KOPT-K1 (cell line): Measurements from ENCODE around the gene DISP2.

ENCODE experiments used
- H3K27ac ChIP-seq: fragments of 200-600 bp; sonication (generic); 2 replicates; pipeline ENCODE4 v1.5.1; 2016; ENCODE audit warnings: antibody characterized with exemption, mild to moderate bottlenecking, low read depth, low read length; ENCODE audit not compliant: poor library complexity, severe bottlenecking
- H3K36me3 ChIP-seq: fragments of 200-600 bp; sonication (generic); 2 replicates; pipeline ENCODE4 v1.5.1; 2017; ENCODE audit warnings: antibody characterized with exemption, mild to moderate bottlenecking, low read length, moderate library complexity; ENCODE audit not compliant: insufficient read depth
- H3K9me3 ChIP-seq: fragments of 200-600 bp; sonication (generic); 2 replicates; pipeline ENCODE4 v1.5.1; 2017; ENCODE audit warnings: antibody characterized with exemption, low read length, mild to moderate bottlenecking; ENCODE audit not compliant: insufficient read depth, poor library complexity, severe bottlenecking

DISP2 gene

DNA sequence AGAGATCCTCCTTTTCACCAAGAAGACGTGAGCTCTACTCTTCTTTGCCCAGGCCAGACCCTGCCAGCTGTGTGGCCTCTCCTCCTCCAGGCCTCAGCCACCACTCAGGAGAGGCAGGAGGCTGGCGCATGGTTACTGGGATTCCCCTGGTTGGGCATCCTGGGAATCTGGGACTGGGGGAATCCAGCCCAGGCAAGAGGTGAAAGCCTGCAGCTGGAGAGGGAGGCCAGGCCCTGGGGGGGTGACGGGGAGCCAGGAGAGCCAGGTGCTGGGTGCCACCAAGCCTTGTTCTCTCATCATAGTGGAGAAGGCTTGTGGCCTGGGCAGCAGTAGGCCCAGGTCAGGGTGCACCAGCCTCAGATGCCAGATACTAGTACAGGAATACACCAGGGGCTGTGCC is 23.5 kb upstream of the DISP2 start:
- Histone ChIP-seq H3K27ac (peak overlapping the region; percentile 35), H3K9me3 (no peaks in the 10 kb centered on the region), H3K36me3 (no peaks in the 10 kb centered on the region)

DNA sequence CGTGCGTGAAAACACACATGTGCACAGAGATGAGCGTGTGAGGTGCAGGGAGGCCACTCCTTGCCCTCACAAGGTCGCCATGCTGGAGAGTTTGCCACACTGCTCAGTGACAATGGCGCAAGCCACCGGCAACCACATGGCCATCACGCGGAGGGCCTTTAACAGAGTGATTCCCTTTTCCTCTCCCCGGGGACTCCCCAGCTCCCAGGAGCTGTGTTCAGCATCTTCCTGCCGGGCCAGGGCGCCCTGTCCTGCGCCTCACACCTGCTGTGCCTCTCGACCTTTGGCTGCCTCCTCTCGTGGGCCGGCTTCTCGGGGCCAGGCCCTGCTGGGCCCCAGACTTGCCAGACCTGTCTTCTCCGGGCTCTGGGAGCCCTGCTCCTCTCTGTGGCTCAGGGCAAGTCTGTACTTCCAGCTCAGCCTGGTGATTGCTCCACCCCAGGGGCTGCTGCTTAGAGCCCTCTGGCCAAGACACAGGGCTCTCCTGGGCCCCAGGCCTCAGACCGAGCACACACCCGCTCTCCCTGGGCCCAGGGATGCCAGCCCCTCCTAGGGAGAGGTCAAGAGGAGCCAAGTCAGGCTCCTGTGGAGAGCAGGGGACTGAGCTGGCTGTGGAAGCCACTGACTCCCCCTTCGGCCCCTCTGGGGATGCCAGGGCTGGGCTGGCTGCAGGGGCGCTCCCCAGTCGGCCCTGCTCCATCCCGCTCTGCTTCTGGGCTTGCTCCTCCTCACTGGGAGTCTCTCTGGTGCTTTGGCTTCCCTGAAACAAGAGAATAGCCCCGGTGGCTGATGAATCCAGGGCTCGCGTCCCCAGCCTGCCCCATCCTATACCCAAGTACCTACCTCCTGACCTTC is 22.9 kb upstream of the DISP2 start:
- H3K27ac ChIP-seq = peak overlapping the region; percentile 35
- no peaks in the 10 kb centered on the region for H3K36me3 ChIP-seq
- H3K9me3 ChIP-seq = no peaks in the 10 kb centered on the region

DNA sequence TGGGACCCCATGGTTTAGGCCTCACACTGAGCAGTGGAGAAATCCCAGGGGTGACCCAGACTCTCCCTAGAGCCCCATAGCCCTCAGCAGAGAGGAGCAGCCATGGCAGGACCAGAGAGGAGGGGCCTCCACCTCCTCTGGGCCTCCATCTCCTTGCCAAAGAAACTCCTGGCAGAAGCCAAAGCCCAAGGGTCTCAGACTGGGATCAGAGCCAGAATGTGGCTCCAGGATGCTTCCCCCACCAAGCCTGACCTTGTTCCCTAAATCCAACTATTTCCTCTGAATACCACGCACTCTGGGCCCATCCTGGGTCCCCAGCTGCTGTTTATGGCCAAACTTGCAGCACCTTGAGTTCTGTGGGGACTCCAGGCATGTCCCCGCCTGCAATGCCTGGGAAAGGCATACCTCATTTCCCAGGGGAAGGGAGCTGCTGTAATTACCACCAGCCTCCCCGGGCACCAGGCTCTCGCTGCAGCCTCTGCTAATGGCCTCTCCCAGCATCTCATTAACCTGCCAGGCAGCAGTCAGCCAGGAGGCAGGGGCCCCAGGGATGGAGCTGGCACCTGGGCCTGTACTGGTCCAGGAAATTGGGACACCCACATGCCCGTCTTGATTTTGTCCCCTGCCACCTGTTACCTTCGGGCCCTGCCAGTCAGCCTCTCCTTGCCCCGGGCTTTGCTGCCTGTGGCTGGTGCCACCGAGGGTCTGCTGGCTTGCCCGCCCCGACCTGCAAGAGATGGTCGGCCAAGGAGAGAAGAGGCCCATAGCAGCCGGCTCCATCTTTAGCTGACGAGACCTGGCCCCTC is 21.9 kb upstream of the DISP2 start:
- Histone ChIP-seq H3K36me3 (no peaks in the 10 kb centered on the region), H3K27ac (no peak overlapping the region), H3K9me3 (no peaks in the 10 kb centered on the region)

DNA sequence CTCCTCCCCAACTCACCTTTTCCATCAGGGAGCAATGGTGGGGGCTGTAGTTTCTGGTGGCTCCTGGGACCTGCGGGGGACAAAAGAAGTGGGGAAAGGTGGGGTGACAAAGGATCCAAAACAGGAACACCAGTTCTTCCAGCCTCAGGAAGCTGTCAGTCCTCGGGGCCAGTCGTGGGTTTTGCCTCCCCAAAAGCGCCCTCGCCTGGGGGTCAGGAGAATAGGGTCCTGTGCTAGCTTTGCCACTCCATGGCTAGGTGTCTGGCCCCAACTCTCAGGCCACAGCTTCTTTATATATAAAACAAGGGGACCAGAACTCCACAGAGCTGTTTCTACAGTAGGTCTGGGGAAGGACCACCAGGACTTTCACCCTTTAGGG is 21.3 kb upstream of the DISP2 start:
- H3K9me3 ChIP-seq = no peaks in the 10 kb centered on the region
- H3K27ac ChIP-seq = no peak overlapping the region
- H3K36me3 ChIP-seq = no peaks in the 10 kb centered on the region

DNA sequence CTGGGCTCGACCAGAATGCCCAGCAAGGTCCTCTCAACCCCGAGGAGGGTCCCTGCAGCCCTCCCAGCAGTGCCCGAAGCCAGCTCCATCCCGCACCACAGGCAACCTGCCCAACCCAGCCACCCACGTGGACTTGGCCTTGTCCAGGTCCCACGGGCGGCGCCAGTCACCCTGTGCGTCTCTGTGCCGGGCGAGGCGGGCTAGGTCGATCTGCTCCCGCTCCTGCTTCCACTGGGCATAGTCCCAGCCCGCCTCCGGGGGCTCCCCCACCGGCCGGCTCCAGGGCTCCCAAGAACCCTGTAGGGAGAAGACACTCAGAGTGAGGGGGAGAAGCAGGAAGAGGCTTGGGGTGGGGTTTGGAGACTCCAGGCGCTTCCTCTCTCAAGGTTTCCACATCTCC is 20.4 kb upstream of the DISP2 start:
- H3K27ac ChIP-seq = no peak overlapping the region
- no peaks in the 10 kb centered on the region for H3K9me3 ChIP-seq
- no peaks in the 10 kb centered on the region for H3K36me3 ChIP-seq

DNA sequence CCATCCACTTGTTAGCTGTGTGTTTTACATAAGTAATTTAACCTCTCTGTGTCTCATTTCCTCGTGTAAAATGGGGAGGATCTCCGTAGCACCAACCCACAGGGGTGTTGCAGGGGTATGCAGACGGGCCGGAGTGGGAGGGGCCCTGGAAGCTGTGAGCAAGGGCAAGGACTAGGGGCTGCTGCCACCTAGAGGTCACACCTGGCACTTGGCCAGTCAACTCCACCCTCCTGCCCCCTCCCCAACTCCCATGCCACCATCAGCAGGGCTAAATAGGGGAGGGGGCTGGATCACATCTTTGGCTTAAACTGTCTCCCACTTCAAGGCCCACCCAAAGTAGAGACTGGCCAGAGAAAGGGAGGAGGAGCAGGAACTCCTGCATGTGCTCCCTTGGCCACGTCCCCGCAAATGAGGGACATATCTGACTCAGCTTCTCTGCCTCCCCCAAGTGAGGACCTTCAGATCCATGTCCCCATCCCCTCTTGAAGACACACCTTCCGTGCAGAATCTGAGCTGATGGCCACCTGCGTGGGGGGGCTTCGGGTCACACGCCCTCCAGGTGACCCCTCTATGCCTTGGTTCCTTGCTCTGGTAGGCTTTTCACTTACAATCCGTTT is 19.9 kb upstream of the DISP2 start:
- Histone ChIP-seq H3K36me3 (no peaks in the 10 kb centered on the region), H3K9me3 (no peaks in the 10 kb centered on the region), H3K27ac (no peak overlapping the region)

DNA sequence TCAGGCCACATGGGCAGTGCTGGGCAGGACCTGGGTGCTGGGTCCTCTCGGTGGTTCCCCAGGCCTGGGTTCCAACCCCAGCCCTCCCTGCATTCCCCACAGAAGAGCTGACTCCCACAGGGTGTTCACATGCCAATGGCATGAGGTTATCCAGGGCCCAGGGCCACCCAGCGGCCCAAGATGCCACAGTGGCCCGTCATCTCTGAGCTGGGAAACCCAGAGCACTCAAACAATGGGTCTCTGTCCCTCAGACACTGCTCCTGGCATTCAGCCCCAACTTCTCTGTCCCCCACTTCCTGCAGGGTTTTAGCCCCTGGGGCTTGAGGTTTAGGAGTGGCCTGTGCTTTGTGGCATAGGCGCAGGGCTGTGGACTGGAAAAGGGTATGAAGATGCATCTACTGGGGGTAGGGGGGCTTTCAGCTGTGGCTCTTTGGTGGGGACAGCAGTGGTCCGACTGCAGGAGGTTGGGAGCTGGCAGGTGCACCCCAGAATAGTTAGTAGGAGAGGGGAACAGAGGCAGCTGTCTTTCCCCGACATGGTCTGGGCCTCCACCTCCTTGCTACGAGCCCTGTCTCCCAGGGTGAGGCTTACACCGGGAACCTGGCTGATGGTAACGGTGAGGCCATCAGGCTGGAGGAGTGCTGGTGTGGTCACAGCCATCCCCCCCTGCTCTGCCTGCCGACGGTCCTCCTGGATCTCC is 18.9 kb upstream of the DISP2 start:
- Histone ChIP-seq H3K27ac (no peak overlapping the region), H3K9me3 (no peaks in the 10 kb centered on the region), H3K36me3 (no peaks in the 10 kb centered on the region)

DNA sequence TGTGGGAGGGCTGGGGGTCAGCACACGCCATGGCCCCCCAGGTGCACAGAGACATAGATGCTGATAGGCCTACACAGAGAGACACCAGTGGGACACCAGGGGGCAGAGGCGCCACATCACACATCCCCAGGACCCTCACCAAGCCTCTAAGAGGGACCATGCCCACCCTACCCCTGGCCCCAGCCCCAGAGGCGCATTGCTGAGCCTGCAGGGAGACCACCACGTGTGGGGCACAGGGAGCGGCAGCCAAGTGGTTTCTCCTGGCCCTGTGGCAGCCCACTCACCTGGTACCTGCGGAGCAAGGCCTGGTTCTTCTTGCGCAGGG is 18.4 kb upstream of the DISP2 start:
- no peaks in the 10 kb centered on the region for H3K9me3 ChIP-seq
- no peak overlapping the region for H3K27ac ChIP-seq
- H3K36me3 ChIP-seq = no peaks in the 10 kb centered on the region

DNA sequence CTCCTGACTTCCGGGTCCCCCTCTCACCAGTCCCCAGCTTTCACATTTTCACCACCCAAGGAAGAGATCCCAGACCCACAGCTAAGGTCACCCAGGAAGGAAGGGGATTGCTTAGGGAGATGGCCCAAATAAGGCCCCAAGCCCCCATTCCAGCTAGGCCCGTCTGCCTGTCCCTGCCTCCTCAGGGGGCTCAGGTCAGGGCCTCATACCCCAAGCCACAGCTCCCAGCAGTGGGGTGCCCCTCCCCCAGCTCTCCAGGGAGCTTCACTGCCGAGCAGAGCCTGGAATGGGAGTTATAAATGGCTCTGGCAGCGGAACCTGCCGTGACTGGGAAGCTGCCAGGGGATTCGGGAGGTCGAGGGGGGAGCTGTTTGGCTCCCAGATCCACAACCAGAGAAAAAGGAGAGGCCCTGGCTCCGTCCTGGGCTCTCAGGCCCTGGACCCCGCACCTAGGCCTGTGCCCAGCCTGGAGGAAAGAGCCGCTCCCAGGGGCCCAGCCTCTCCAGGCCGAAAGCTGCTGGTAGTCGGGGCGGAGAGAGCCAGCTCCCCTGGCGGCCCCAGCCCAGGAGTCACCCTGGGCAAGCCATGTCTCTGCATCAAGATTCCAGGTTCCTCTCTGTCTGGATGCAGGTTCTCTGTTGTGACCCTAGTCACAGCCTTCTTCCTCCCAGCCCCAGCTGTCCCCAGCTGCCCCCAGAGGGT is 17.8 kb upstream of the DISP2 start:
- Histone ChIP-seq H3K27ac (no peak overlapping the region), H3K36me3 (no peaks in the 10 kb centered on the region), H3K9me3 (no peaks in the 10 kb centered on the region)

DNA sequence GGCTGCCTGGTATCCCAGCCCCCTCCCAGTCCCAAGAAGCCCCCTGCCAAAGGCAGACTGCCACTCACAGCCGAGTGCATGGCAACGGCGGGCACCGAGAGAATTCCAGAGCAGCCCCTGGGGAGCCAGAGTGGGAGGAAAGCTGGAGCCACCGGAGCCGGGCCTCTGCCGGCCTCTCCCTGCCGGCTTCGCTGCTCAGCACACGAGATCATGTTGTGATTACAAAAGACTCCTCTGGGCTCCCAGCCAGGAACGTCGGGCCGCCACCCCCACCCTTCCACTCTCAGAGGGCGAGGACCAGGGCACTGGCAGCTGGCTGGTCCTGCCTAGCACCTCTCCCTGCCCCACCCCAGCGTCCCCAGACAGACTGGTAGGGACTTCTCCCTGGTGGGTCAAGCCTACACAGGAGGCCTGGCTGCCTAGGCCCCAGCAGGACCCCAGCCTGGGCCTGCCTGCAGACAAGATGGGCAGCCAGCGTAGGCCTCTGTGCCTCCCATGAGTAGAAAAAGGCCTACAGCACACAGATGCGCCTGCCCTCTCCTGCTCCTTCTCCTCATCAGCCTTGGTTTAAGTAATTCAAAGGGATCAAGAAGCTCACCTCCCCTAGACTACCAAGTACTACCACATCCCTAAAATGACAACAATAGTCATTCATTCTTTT is 17.1 kb upstream of the DISP2 start, which contains the start of gene CCDC9B:
TSS of gene CCDC9B (minus strand) at position 200 of the 661 bp plus-strand sequence. CDS start at position 80, 120 bp downstream.
- no peaks in the 10 kb centered on the region for H3K9me3 ChIP-seq
- H3K27ac ChIP-seq = no peak within 1 kb of the TSS
- no peaks in the 10 kb centered on the region for H3K36me3 ChIP-seq

DNA sequence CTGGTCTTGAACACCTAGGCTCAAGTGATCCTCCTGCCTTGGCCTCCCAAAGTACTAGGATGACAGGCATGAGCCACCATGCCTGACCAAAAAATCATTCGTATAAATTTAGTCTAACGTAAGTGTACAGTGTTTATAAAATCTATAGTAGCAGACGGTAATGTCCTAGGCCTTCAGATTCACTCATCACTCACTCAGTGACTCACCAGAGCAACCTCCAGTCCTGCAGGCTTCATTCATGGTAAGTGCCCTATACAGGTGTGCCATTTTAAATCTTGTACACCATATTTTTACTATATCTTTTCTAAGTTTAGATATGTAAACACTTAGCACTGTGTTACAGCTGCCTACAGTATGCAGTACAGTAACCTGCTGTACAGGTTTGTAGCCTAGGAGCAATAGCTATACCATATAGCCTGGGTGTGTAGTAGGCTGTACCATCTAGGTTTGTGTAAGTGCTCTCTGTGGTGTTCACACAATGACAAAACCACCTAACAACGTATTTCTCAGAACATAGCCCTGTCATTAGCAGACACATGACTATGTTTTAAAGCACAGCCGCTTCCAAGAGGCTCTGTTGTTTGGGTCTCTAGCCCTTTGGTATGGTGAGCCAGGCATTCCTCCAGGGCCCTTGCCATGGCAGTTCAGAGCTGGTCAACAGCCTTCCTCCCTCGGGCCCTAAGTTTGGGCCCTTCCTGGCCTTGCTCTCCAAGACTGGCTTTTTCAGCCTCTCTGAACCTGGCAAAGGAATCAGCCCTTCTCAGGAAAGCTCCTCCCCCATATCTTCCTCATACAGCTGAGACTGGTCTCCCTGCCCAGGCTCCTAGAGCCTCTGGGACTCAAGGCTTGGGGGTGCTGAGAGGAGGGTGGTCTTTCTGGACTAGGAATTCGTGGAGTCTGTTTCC is 15.4 kb upstream of the DISP2 start:
- Histone ChIP-seq H3K36me3 (no peaks in the 10 kb centered on the region), H3K9me3 (no peaks in the 10 kb centered on the region), H3K27ac (no peak overlapping the region)

DNA sequence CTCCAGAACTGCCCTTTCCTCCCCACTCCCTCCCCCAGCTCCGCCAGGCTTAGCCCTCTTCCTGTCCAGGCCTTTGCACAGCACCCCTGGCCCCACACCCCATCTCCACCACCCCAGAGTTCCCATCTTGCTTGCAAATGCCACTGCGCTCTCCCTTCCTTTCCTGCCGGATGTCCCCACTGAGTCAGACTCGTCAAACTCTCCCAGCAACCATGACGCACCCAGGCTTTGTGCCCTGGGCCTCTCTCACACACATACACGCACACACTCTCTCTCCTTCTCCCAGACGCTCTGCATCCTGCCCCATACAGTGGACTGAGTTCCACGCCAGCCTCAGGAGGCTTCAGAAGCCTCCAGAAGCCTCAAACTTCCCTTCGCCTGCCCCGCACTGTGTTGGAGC is 14.5 kb upstream of the DISP2 start:
- Histone ChIP-seq H3K9me3 (no peaks in the 10 kb centered on the region), H3K27ac (no peak overlapping the region)

DNA sequence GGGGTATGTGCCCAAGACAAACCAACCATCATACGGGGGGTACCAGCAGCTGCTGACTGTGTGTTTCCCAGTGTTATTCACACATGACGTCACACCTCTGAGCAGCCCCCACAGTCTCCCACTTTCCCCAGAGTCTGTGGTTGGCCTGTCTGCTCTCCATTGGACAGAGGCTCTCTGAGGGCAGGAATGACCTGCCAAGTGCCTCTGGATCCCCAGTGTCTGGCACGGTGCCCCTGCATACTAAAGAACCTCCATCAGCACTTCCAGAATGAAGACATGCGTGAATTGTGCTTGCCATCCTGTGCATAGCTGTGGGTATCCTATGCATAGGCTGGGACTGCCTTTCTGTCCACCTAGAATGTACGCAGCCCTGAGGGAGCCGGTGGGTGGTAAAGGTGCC is 13.8 kb upstream of the DISP2 start:
- Histone ChIP-seq H3K36me3 (no peaks in the 10 kb centered on the region), H3K9me3 (no peaks in the 10 kb centered on the region), H3K27ac (no peak overlapping the region)

More for the DNA sequence above, 14.5 kb upstream of the DISP2 start:
- H3K36me3 ChIP-seq = no peaks in the 10 kb centered on the region
